HCT116 (cell line): Measurements from ENCODE around the gene LACRT. TPM values are rescaled to one million over a fixed set of nuclear protein-coding genes. Genes with fewer than 3 reads are reported as not detected.

Source experiments
- ATAC-seq: fragments of 200-7000 bp; cut with Tn5 transposase; 2 replicates; pipeline ENCODE4 v1.9.1; 2020; ENCODE audit warnings: mild to moderate bottlenecking, moderate library complexity
- BruUV-seq: library from RNA; stranded (reverse); fragments of 400-500 nt; replicated peaks from 2 replicates; lab custom pipeline; 2021; lab: Mats Ljungman, UMichigan
- CTCF ChIA-PET: fragments of 300-600 bp; sonication (Branson Sonifier 250); formaldehyde crosslinking; loops from one replicate; lab custom pipeline; 2021; ENCODE audit warnings: antibody characterized with exemption; lab: Charles Lee
- POLR2A ChIA-PET: fragments of 300-600, 350-600 bp; sonication (Branson Sonifier 250); formaldehyde crosslinking; loops from one replicate; lab custom pipeline; 2021; ENCODE audit warnings: antibody characterized with exemption; lab: Charles Lee
- RAD21 ChIA-PET, 2 experiments: fragments of 300-600 bp; sonication (Branson Sonifier 250); formaldehyde crosslinking; loops; one replicate each; lab custom pipeline; 2023; ENCODE audit warnings: low total read pairs in 2 of 2; ENCODE audit not compliant: uncharacterized antibody in 2 of 2, unreplicated experiment in 2 of 2, low non-redundant PET in 1 of 2; lab: Charles Lee
- DNase-seq: peaks from one replicate; pipeline ENCODE4 v3.0.0-alpha.2; 2010; ENCODE audit warnings: low read depth, low spot score
- H2AFZ ChIP-seq: fragments of 200-600 bp; shearing (Covaris generic), sonication (generic); 2 replicates; pipeline ENCODE4 v1.6.1; 2017; ENCODE audit warnings: low read depth, mixed run types, mixed read lengths, antibody characterized with exemption, low read length; ENCODE audit not compliant: poor library complexity, severe bottlenecking
- H3K27ac ChIP-seq: 2 replicates; pipeline ENCODE4 v1.5.1; 2012; ENCODE audit warnings: low read depth, low read length
- H3K27me3 ChIP-seq: fragments of 200-600 bp; sonication (generic); 2 replicates; pipeline ENCODE4 v1.6.1; 2016; ENCODE audit warnings: mixed run types, low read length, mixed read lengths; ENCODE audit not compliant: insufficient read depth
- H3K36me3 ChIP-seq, 2 experiments: fragments of 200-500 bp in 1 of 2; fragments of 200-600 bp in 1 of 2; sonication (Bioruptor generic) in 1 of 2; sonication (generic) in 1 of 2; 2 replicates each; pipeline versions ENCODE4 v1.5.1 to v1.6.1; 2014 to 2016; ENCODE audit warnings: low read length in 2 of 2, inconsistent platforms in 1 of 2, mixed read lengths in 1 of 2, mixed run types in 1 of 2; ENCODE audit not compliant: insufficient read depth in 2 of 2, control insufficient read depth in 1 of 2
- H3K4me1 ChIP-seq, 2 experiments: fragments of 200-600 bp in 1 of 2; sonication (generic) in 1 of 2; 2 replicates each; pipeline versions ENCODE4 v1.5.1 to v1.6.1; 2012 to 2017; ENCODE audit warnings: low read length in 2 of 2, inconsistent platforms in 1 of 2, mild to moderate bottlenecking in 1 of 2, mixed read lengths in 1 of 2, mixed run types in 1 of 2, moderate library complexity in 1 of 2; ENCODE audit not compliant: insufficient read depth in 2 of 2, control insufficient read depth in 1 of 2
- H3K4me2 ChIP-seq: fragments of 200-600 bp; sonication (generic); 2 replicates; pipeline ENCODE4 v1.6.1; 2017; ENCODE audit warnings: mixed run types, low read length, mixed read lengths
- H3K4me3 ChIP-seq, 2 experiments: fragments of 200-600 bp in 1 of 2; sonication (generic) in 1 of 2; replicated peaks in 1 of 2; 2 replicates each; pipeline ENCODE4 v1.5.1; 2011 to 2016; ENCODE audit warnings: low read length in 2 of 2, control low read depth in 1 of 2, low read depth in 1 of 2, mild to moderate bottlenecking in 1 of 2, mixed read lengths in 1 of 2, mixed run types in 1 of 2
- H3K79me2 ChIP-seq: fragments of 200-600 bp; sonication (generic); 2 replicates; pipeline ENCODE4 v1.6.1; 2017; ENCODE audit warnings: mild to moderate bottlenecking, mixed run types, low read length, moderate library complexity, mixed read lengths; ENCODE audit not compliant: insufficient read depth
- H3K9ac ChIP-seq: fragments of 200-600 bp; sonication (generic); 2 replicates; pipeline ENCODE4 v1.6.1; 2016; ENCODE audit warnings: low read length, mixed read lengths
- H3K9me2 ChIP-seq: fragments of 200-600 bp; sonication (generic), shearing (Covaris generic); 2 replicates; pipeline ENCODE4 v1.6.1; 2017; ENCODE audit warnings: mixed run types, mild to moderate bottlenecking, moderate library complexity; ENCODE audit not compliant: insufficient read depth
- H3K9me3 ChIP-seq, 2 experiments: fragments of 200-500 bp in 1 of 2; fragments of 200-600 bp in 1 of 2; sonication (Bioruptor generic) in 1 of 2; sonication (generic) in 1 of 2; 2 replicates each; pipeline ENCODE4 v1.6.1; 2014 to 2017; ENCODE audit warnings: low read length in 2 of 2, mixed read lengths in 2 of 2, inconsistent platforms in 1 of 2, low read depth in 1 of 2, mild to moderate bottlenecking in 1 of 2, mixed run types in 1 of 2, moderate library complexity in 1 of 2; ENCODE audit not compliant: control insufficient read depth in 1 of 2, insufficient read depth in 1 of 2
- H4K20me1 ChIP-seq: fragments of 200-600 bp; sonication (generic), shearing (Covaris generic); 2 replicates; pipeline ENCODE4 v1.6.1; 2017; ENCODE audit warnings: mixed run types, mild to moderate bottlenecking, moderate library complexity; ENCODE audit not compliant: insufficient read depth
- EGR1 ChIP-seq: IDR thresholded peaks from 2 replicates; pipeline ENCODE4 v1.6.1; 2012; ENCODE audit warnings: low read depth
- ELF1 ChIP-seq: IDR thresholded peaks from 2 replicates; pipeline ENCODE4 v1.6.1; 2012; ENCODE audit warnings: low read depth, borderline replicate concordance
- JUND ChIP-seq: IDR thresholded peaks from 2 replicates; pipeline ENCODE4 v1.6.1; 2012
- RAD21 ChIP-seq: IDR thresholded peaks from 2 replicates; pipeline ENCODE4 v1.6.1; 2012; ENCODE audit warnings: low read depth, mild to moderate bottlenecking
- SIN3A ChIP-seq: IDR thresholded peaks from 2 replicates; pipeline ENCODE4 v1.6.1; 2012; ENCODE audit warnings: low read depth
- YY1 ChIP-seq: IDR thresholded peaks from 2 replicates; pipeline ENCODE4 v1.6.1; 2011; ENCODE audit warnings: low read length, low read depth, moderate library complexity, mild to moderate bottlenecking; ENCODE audit not compliant: insufficient replicate concordance; ENCODE audit errors: extremely low read depth
- ZNF274 ChIP-seq: fragments of 200-500 bp; sonication (Bioruptor generic); IDR thresholded peaks from 2 replicates; pipeline ENCODE4 v1.6.1; 2014; ENCODE audit warnings: mild to moderate bottlenecking, low read depth, low read length, inconsistent platforms
- intact Hi-C: fragments of 100-400 bp; cut with micrococcal nuclease; formaldehyde crosslinking; loops from 2 replicates; pipeline ENCODE4 v1.10.0; 2022
- total RNA-seq: library from RNA; stranded (reverse); gene quantifications from one replicate; pipeline ENCODE4 v1.2.1, GENCODE V29; 2021; ENCODE audit not compliant: unreplicated experiment
- TF ChIP-seq, protein P1 (sequence below): IDR thresholded peaks from 2 replicates; pipeline ENCODE4 v1.6.1; 2012; ENCODE audit warnings: low read depth

Gene LACRT
- total RNA-seq, 1 experiment from 2014 or later = not detected

DNA sequence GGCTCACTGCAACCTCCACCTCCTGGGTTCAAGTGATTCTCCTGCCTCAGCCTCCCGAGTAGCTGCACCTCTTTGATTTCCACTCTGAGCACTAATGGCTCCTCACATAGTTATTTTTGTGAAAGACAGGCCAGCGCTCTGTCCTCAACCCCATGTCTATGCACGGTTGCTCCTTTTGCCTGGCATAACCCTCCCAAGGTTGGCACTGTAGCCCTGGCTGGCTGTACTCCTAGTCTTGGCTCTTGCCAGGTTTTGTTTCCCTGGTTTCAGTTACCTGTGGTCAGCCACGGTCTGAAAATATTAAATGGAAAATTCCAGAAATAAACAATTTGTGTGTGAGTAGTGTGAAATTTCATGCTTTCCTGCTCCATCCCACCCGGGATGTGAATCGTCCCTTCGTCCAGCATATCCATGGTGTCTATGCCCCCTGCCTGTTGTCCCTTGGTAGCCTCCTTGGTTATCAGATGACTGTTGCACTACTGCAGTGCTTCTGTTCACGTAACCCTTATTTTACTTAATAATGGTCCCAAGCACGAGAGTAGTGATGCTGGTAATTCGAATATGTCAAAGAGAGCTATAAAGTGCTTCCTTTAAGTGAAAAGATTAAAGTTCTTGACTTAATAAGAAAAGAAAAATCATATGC is 25.7 kb upstream of the LACRT start:
- DNase-seq (no peak), ATAC-seq (no peak)
- POLR2A ChIA-PET = no interaction called here
- no peaks in the 10 kb centered on the region for H3K79me2 ChIP-seq
- no peaks in the 10 kb centered on the region for H3K36me3 ChIP-seq
- H2AFZ ChIP-seq = no peak overlapping the region
- no peak overlapping the region for H3K4me3 ChIP-seq
- no peaks in the 10 kb centered on the region for H4K20me1 ChIP-seq
- H3K9me2 ChIP-seq = no peaks in the 10 kb centered on the region
- BruUV-seq = no TSS peak
- no peak overlapping the region for H3K4me2 ChIP-seq
- H3K9ac ChIP-seq = no peak overlapping the region
- H3K27ac ChIP-seq = no peak overlapping the region
- TF ChIP-seq JUND (no peak), EGR1 (no peak), ZNF274 (no peak), RAD21 (no peak), YY1 (no peak), SIN3A (no peak), ELF1 (no peak)
- TF ChIP-seq, protein P1, sequence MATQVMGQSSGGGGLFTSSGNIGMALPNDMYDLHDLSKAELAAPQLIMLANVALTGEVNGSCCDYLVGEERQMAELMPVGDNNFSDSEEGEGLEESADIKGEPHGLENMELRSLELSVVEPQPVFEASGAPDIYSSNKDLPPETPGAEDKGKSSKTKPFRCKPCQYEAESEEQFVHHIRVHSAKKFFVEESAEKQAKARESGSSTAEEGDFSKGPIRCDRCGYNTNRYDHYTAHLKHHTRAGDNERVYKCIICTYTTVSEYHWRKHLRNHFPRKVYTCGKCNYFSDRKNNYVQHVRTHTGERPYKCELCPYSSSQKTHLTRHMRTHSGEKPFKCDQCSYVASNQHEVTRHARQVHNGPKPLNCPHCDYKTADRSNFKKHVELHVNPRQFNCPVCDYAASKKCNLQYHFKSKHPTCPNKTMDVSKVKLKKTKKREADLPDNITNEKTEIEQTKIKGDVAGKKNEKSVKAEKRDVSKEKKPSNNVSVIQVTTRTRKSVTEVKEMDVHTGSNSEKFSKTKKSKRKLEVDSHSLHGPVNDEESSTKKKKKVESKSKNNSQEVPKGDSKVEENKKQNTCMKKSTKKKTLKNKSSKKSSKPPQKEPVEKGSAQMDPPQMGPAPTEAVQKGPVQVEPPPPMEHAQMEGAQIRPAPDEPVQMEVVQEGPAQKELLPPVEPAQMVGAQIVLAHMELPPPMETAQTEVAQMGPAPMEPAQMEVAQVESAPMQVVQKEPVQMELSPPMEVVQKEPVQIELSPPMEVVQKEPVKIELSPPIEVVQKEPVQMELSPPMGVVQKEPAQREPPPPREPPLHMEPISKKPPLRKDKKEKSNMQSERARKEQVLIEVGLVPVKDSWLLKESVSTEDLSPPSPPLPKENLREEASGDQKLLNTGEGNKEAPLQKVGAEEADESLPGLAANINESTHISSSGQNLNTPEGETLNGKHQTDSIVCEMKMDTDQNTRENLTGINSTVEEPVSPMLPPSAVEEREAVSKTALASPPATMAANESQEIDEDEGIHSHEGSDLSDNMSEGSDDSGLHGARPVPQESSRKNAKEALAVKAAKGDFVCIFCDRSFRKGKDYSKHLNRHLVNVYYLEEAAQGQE = no peak
- TF ChIP-seq, all 23 proteins: peak for 0
- Histone ChIP-seq H3K27me3 (no peaks in the 10 kb centered on the region), H3K4me1 (peaks cover 0 to 4% of the 10 kb centered on the region in 2 experiments; a peak in 2 of 4 replicates), H3K9me3 (no peaks in the 10 kb centered on the region)
- intact Hi-C loops = no loop called here
- RAD21 ChIA-PET = no interaction called here
- CTCF ChIA-PET = interaction anchor here (0.7 to 2.7 kb wide), 2 partner anchors 9 to 30 kb away, joined by 3 to 23 read pairs; no protein-coding TSS in a partner anchor
